Panc1 (cell line): Measurements from ENCODE around the gene HOXC4. TPM values are rescaled to one million over a fixed set of nuclear protein-coding genes. Genes with fewer than 3 reads are reported as not detected.
A peak's percentile ranks its signal among the peaks of the same experiment; 100 is the strongest.

Source experiments
- ATAC-seq: fragments of 200-7000 bp; cut with Tn5 transposase; 2 replicates; pipeline ENCODE4 v1.9.1; 2020; ENCODE audit warnings: mild to moderate bottlenecking, moderate library complexity
- BruUV-seq: library from RNA; stranded (reverse); fragments of 400-500 nt; replicated peaks from 2 replicates; lab custom pipeline; 2021; lab: Mats Ljungman, UMichigan
- CTCF ChIA-PET: fragments of 300-600 bp; sonication (Branson Sonifier 250); formaldehyde crosslinking; loops from one replicate; lab custom pipeline; 2022; ENCODE audit warnings: antibody characterized with exemption; lab: Charles Lee
- POLR2A ChIA-PET: fragments of 300-600 bp; sonication (Branson Sonifier 250); formaldehyde crosslinking; loops from one replicate; lab custom pipeline; 2022; ENCODE audit warnings: antibody characterized with exemption; lab: Charles Lee
- DNase-seq: peaks from one replicate; pipeline ENCODE4 v3.0.0-alpha.2; 2010; ENCODE audit warnings: low read depth, low spot score
- H3K27ac ChIP-seq: 2 replicates; pipeline ENCODE4 v1.5.1; 2011; ENCODE audit warnings: mild to moderate bottlenecking, low read length, inconsistent platforms
- H3K27me3 ChIP-seq: fragments of 200-500 bp; sonication (Bioruptor generic); 2 replicates; pipeline ENCODE4 v1.6.0; 2014; ENCODE audit warnings: low read length, inconsistent platforms; ENCODE audit not compliant: control insufficient read depth, insufficient read depth
- H3K36me3 ChIP-seq: fragments of 200-500 bp; sonication (Bioruptor generic); 2 replicates; pipeline ENCODE4 v1.5.1; 2014; ENCODE audit warnings: inconsistent platforms, mild to moderate bottlenecking, low read length, moderate library complexity; ENCODE audit not compliant: control insufficient read depth, insufficient read depth
- H3K4me1 ChIP-seq: 2 replicates; pipeline ENCODE4 v1.5.1; 2011; ENCODE audit warnings: inconsistent platforms, mild to moderate bottlenecking, low read length, moderate library complexity; ENCODE audit not compliant: control insufficient read depth, insufficient read depth
- H3K4me3 ChIP-seq, 2 experiments: 2 replicates each; pipeline ENCODE4 v1.5.1; 2011 to 2012; ENCODE audit warnings: low read depth in 2 of 2, low read length in 2 of 2, mild to moderate bottlenecking in 2 of 2, inconsistent platforms in 1 of 2, moderate library complexity in 1 of 2
- H3K9me3 ChIP-seq: fragments of 200-500 bp; sonication (Bioruptor generic); 2 replicates; pipeline ENCODE4 v1.5.1; 2014; ENCODE audit warnings: low read depth, mild to moderate bottlenecking, inconsistent platforms, low read length, moderate library complexity; ENCODE audit not compliant: control insufficient read depth, insufficient read depth
- CTCF ChIP-seq: fragments of 450-650 bp; IDR thresholded peaks from 2 replicates; pipeline ENCODE4 v1.5.1; 2017; ENCODE audit warnings: mild to moderate bottlenecking
- POLR2AphosphoS5 ChIP-seq: IDR thresholded peaks from 2 replicates; pipeline ENCODE4 v1.6.1; 2012; ENCODE audit warnings: mild to moderate bottlenecking, low read depth, low read length, moderate library complexity
- SIN3A ChIP-seq: IDR thresholded peaks from 2 replicates; pipeline ENCODE4 v1.6.1; 2012; ENCODE audit warnings: low read depth, mild to moderate bottlenecking, low read length, moderate library complexity, borderline replicate concordance; ENCODE audit not compliant: insufficient read depth
- TCF7L2 ChIP-seq: IDR thresholded peaks from 2 replicates; pipeline ENCODE4 v1.6.1; 2011; ENCODE audit warnings: mild to moderate bottlenecking, low read depth, low read length, inconsistent platforms
- in situ Hi-C: cut with HindIII; loops from 2 replicates; pipeline ENCODE4 v1.10.0; 2016; ENCODE audit warnings: low sequenced_read_pairs, low pct_unique_long_range_greater_than_20kb
- intact Hi-C: fragments of 100-400 bp; cut with micrococcal nuclease; formaldehyde crosslinking; loops from one replicate; pipeline ENCODE4 v1.10.0; 2022; ENCODE audit not compliant: unreplicated experiment
- total RNA-seq: library from RNA; stranded (reverse); gene quantifications from one replicate; pipeline ENCODE4 v1.2.1, GENCODE V29; 2021; ENCODE audit not compliant: unreplicated experiment
- TF ChIP-seq, protein P1 (sequence below), 2 experiments: IDR thresholded peaks; 2 replicates each; pipeline ENCODE4 v1.6.1; 2011 to 2012; ENCODE audit warnings: low read depth in 2 of 2, control low read depth in 1 of 2, low read length in 1 of 2, mild to moderate bottlenecking in 1 of 2, moderate library complexity in 1 of 2; ENCODE audit not compliant: insufficient read depth in 1 of 2

Gene HOXC4
- total RNA-seq, 1 experiment from 2014 or later, result 22.7 TPM

DNA sequence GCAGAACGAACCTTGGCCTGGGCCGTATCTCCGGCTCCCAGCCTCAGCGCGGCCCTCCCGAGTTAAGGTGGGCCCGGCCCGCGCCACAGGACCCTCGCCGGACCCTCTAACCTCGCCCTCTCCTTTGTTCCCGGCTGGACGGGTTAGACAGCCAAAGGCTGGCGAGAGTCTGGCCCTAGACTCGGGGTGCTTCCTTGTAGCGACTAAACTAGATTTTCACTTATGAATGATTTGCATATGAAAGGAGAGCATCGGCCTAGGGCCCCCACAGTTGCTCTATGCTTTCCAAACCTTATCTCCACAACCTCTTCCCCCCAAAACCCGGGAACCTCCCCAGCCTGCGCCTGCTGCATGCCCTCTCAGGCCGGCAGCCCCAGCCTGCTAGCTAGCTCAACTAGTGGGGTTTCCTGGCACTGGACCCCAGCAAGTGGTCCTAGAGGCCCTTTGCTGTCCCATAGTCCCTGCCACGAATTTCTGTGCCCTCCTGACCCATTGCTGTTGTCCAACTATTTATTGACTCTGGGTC is 18.8 kb upstream of the HOXC4 start:
- H3K27ac ChIP-seq, result peak overlapping the region; percentile 58; the same call in 1 of the 2 replicates
- H3K27me3 ChIP-seq, result no peaks in the 10 kb centered on the region
- no peak for DNase-seq
- no TSS peak for BruUV-seq
- in situ Hi-C loops, result no loop called here
- peaks cover 4% of the 10 kb centered on the region; the same call in 1 of the 2 replicates for H3K36me3 ChIP-seq
- ChIA-PET POLR2A (no interaction called here), CTCF (no interaction called here)
- no peak for ATAC-seq
- peaks cover 96% of the 10 kb centered on the region for H3K4me1 ChIP-seq
- no peaks in the 10 kb centered on the region for H3K9me3 ChIP-seq
- intact Hi-C loops, result no loop called here
- H3K4me3 ChIP-seq, result no peak overlapping the region
- TF ChIP-seq TCF7L2, result no peak
- TF ChIP-seq POLR2AphosphoS5, result no peak
- TF ChIP-seq, protein P1, sequence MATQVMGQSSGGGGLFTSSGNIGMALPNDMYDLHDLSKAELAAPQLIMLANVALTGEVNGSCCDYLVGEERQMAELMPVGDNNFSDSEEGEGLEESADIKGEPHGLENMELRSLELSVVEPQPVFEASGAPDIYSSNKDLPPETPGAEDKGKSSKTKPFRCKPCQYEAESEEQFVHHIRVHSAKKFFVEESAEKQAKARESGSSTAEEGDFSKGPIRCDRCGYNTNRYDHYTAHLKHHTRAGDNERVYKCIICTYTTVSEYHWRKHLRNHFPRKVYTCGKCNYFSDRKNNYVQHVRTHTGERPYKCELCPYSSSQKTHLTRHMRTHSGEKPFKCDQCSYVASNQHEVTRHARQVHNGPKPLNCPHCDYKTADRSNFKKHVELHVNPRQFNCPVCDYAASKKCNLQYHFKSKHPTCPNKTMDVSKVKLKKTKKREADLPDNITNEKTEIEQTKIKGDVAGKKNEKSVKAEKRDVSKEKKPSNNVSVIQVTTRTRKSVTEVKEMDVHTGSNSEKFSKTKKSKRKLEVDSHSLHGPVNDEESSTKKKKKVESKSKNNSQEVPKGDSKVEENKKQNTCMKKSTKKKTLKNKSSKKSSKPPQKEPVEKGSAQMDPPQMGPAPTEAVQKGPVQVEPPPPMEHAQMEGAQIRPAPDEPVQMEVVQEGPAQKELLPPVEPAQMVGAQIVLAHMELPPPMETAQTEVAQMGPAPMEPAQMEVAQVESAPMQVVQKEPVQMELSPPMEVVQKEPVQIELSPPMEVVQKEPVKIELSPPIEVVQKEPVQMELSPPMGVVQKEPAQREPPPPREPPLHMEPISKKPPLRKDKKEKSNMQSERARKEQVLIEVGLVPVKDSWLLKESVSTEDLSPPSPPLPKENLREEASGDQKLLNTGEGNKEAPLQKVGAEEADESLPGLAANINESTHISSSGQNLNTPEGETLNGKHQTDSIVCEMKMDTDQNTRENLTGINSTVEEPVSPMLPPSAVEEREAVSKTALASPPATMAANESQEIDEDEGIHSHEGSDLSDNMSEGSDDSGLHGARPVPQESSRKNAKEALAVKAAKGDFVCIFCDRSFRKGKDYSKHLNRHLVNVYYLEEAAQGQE (IDR thresholded peaks at IDR 0.05; ENCODE audit: insufficient read depth in 1 of 2, low read depth in 2 of 2, low read length in 1 of 2), result no peak
- no peak for TF ChIP-seq SIN3A
- TF ChIP-seq CTCF, result no peak

GRCh38 chr12:54035568-54036264 is 17.9 kb upstream of the HOXC4 start:
- TF ChIP-seq SIN3A (no peak), CTCF (no peak), TCF7L2 (no peak), POLR2AphosphoS5 (no peak; the same call in 1 of the 2 replicates)
- TF ChIP-seq, protein P1 (IDR thresholded peaks at IDR 0.05; ENCODE audit: insufficient read depth in 1 of 2, low read depth in 2 of 2, low read length in 1 of 2), result no peak
- intact Hi-C loops, result no loop called here
- Histone ChIP-seq H3K4me1 (peaks cover 97% of the 10 kb centered on the region), H3K9me3 (no peaks in the 10 kb centered on the region), H3K4me3 (no peak overlapping the region), H3K36me3 (no peaks in the 10 kb centered on the region), H3K27me3 (no peaks in the 10 kb centered on the region), H3K27ac (peak overlapping the region; percentile 58)
- ChIA-PET CTCF (interaction anchor here (0.6 kb wide), 1 partner anchor 279 kb away, joined by 3 read pairs; no protein-coding TSS in a partner anchor), POLR2A (no interaction called here)
- in situ Hi-C loops, result no loop called here
- DNase-seq (no peak), ATAC-seq (no peak)
- BruUV-seq, result no TSS peak
